ENCODE results near the gene CMBL.
"Not testable (repeated sequence)": the region's sequence is repeated elsewhere in the genome, so short reads cannot be mapped to it uniquely, and the experiment has no call there.

CMBL gene

GRCh38 chr5:10286862-10287227 is 20.9 kb downstream of the CMBL start:
- Histone ChIP-seq H3K4me3 (ENCODE audit: low read length, poor library complexity, severe bottlenecking) (no peak overlapping the region), H2AFZ (ENCODE audit: low read length) (no peak overlapping the region), H3F3A (ENCODE audit: low read depth) (no peaks in the 10 kb centered on the region), H3K27me3 (ENCODE audit: insufficient read depth, low read length, poor library complexity, severe bottlenecking) (no peaks in the 10 kb centered on the region), H3K36me3 (ENCODE audit: insufficient read depth, low read length) (no peaks in the 10 kb centered on the region), H3K9ac (ENCODE audit: low read depth, low read length, poor library complexity, severe bottlenecking) (no peak overlapping the region), H3K4me1 (ENCODE audit: insufficient read depth, low read length, poor library complexity, severe bottlenecking) (no peaks in the 10 kb centered on the region), H3K4me2 (ENCODE audit: low read depth, low read length, poor library complexity, severe bottlenecking) (no peak overlapping the region), H3K9me2 (replicated peaks; ENCODE audit: low read depth, low read length) (no peaks in the 10 kb centered on the region), H3K9me3 (ENCODE audit: insufficient read depth, low read depth, low read length) (no peaks in the 10 kb centered on the region), H4K20me1 (ENCODE audit: insufficient read depth, low read length, poor library complexity, severe bottlenecking) (no peaks in the 10 kb centered on the region), H3K79me2 (ENCODE audit: insufficient read depth, low read length) (no peaks in the 10 kb centered on the region)
- TF ChIP-seq CTCF (conservative IDR thresholded peaks at IDR 0.05; ENCODE audit: low read length) (no peak), EZH2phosphoT487 (IDR thresholded peaks at IDR 0.05; ENCODE audit: borderline replicate concordance) (no peak)

DNA sequence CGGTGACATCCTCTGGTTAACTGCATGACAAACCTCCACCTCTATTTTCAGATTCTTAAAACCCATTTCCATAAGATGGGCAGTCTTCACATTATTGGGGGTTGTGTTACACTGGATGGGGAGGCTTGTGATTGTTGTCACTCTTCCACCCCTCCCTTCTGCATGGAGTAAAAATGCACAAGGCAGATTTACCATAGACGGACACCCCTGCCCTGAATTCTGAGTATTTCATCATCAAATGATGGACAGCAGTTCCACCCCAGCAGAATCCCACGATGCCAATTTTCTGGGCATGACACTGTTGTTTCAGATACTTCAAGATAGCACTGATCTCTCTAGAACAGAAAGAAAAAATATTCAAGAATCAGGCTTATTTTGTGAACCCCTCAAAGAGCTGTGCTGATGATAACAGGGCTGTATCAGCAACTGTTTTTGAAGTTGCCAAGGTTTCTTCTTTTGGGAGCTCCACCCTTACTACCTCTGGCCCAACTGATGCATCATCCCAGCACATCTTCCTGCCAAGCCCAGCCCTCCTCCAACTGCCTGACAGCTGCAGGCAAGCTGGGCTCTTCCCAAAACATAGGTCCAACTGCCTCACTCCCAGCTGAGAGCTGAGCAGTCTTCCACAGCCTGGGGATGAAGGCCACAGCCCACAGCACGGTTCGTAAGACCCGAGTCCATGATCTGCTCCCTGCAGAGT is 21.4 kb downstream of the CMBL start:
- H3K36me3 ChIP-seq (ENCODE audit: insufficient read depth, low read length): no peaks in the 10 kb centered on the region

GRCh38 chr5:10285362-10285761 is 22.3 kb downstream of the CMBL start:
- not testable (repeated sequence) for H3K27me3 ChIP-seq (ENCODE audit: insufficient read depth, low read length, poor library complexity, severe bottlenecking); H3F3A ChIP-seq (ENCODE audit: low read depth); H3K4me2 ChIP-seq (ENCODE audit: low read depth, low read length, poor library complexity, severe bottlenecking); H3K9me2 ChIP-seq (replicated peaks; ENCODE audit: low read depth, low read length); H3K4me3 ChIP-seq (ENCODE audit: low read length, poor library complexity, severe bottlenecking); H3K79me2 ChIP-seq (ENCODE audit: insufficient read depth, low read length); H3K9me3 ChIP-seq (ENCODE audit: insufficient read depth, low read depth, low read length); H3K4me1 ChIP-seq (ENCODE audit: insufficient read depth, low read length, poor library complexity, severe bottlenecking); H3K36me3 ChIP-seq (ENCODE audit: insufficient read depth, low read length); H2AFZ ChIP-seq (ENCODE audit: low read length); H3K9ac ChIP-seq (ENCODE audit: low read depth, low read length, poor library complexity, severe bottlenecking); H4K20me1 ChIP-seq (ENCODE audit: insufficient read depth, low read length, poor library complexity, severe bottlenecking)

More for the DNA sequence above, 21.4 kb downstream of the CMBL start:
- Histone ChIP-seq H4K20me1 (ENCODE audit: insufficient read depth, low read length, poor library complexity, severe bottlenecking) (no peaks in the 10 kb centered on the region), H3K79me2 (ENCODE audit: insufficient read depth, low read length) (no peaks in the 10 kb centered on the region), H3K9ac (ENCODE audit: low read depth, low read length, poor library complexity, severe bottlenecking) (no peak overlapping the region), H3K27me3 (ENCODE audit: insufficient read depth, low read length, poor library complexity, severe bottlenecking) (no peaks in the 10 kb centered on the region), H3K4me2 (ENCODE audit: low read depth, low read length, poor library complexity, severe bottlenecking) (no peak overlapping the region), H3K9me2 (replicated peaks; ENCODE audit: low read depth, low read length) (no peaks in the 10 kb centered on the region), H2AFZ (ENCODE audit: low read length) (no peak overlapping the region), H3K4me1 (ENCODE audit: insufficient read depth, low read length, poor library complexity, severe bottlenecking) (no peaks in the 10 kb centered on the region), H3F3A (ENCODE audit: low read depth) (no peaks in the 10 kb centered on the region), H3K9me3 (ENCODE audit: insufficient read depth, low read depth, low read length) (no peaks in the 10 kb centered on the region), H3K4me3 (ENCODE audit: low read length, poor library complexity, severe bottlenecking) (no peak overlapping the region)
- TF ChIP-seq CTCF (conservative IDR thresholded peaks at IDR 0.05; ENCODE audit: low read length) (no peak), EZH2phosphoT487 (IDR thresholded peaks at IDR 0.05; ENCODE audit: borderline replicate concordance) (no peak)
